ENCODE measurements around the gene DCHS1. TPM values are rescaled to one million over a fixed set of nuclear protein-coding genes. Genes with fewer than 3 reads are reported as not detected.

Gene DCHS1
- total RNA-seq, 4 donors from 2014 or later, result 22.2 to 59.8 (median 37.8) TPM

DNA sequence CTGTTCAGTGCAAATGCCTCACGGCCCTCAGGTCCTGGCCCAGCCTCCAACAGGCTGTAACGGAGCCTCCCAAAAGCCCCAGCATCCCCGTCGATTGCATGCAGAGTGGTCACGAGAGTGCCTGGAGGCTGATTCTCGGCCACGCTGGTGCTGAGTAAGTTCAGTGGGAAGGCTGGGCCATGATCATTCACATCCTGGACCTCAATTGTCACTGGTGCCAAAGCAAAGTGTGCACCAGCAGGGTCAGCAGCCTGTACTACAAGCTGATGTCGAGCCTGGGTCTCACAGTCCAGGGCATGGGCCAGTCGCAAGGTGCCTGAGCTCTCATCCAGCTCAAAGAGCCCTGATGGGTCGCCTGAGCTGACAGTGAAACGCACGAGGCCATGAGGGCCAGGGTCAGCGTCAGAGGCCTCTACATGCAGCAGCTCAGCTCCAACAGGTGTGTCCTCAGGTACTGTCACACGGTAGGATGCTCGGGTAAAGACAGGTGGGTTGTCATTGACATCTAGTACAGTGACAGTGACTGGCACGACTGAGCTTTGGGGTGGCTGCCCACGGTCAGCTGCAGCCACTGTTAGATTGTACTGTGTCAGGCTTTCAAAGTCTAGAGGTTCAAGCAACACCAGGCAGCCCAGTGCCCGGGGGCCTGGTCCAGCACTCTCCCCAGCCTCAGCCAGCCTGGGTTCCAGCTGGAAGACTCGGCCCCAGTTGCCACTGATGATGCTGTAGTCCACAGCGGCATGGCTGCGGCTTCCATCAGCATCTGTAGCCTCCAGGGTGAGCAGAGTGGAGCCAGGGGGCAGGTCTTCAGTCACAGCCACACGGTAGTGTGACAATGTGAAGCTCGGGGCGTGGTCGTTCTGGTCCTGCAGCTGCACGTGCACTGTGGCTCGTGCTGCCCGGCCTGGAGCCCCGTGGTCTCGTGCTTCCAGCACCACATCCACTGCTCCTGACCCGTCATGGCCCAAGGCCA is 31.9 kb downstream of the DCHS1 start:
- Histone ChIP-seq H3K27ac (no peak overlapping the region), H3K36me3 (peaks cover 0 to 64% of the 10 kb centered on the region in 2 donors), H3K27me3 (no peaks in the 10 kb centered on the region), H3K9me3 (no peaks in the 10 kb centered on the region), H3K4me1 (peaks cover 0 to 11% (median under 1%) of the 10 kb centered on the region in 3 donors), H3K4me3 (no peak overlapping the region)
- TF ChIP-seq, protein P1, sequence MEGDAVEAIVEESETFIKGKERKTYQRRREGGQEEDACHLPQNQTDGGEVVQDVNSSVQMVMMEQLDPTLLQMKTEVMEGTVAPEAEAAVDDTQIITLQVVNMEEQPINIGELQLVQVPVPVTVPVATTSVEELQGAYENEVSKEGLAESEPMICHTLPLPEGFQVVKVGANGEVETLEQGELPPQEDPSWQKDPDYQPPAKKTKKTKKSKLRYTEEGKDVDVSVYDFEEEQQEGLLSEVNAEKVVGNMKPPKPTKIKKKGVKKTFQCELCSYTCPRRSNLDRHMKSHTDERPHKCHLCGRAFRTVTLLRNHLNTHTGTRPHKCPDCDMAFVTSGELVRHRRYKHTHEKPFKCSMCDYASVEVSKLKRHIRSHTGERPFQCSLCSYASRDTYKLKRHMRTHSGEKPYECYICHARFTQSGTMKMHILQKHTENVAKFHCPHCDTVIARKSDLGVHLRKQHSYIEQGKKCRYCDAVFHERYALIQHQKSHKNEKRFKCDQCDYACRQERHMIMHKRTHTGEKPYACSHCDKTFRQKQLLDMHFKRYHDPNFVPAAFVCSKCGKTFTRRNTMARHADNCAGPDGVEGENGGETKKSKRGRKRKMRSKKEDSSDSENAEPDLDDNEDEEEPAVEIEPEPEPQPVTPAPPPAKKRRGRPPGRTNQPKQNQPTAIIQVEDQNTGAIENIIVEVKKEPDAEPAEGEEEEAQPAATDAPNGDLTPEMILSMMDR (IDR thresholded peaks at IDR 0.05), result no peak
- TF ChIP-seq EP300 (IDR thresholded peaks at IDR 0.05) (no peak), POLR2AphosphoS5 (IDR thresholded peaks at IDR 0.05) (no peak), POLR2A (IDR thresholded peaks at IDR 0.05) (no peak)
- no CpG with 5 or more reads among the region's 31 CpGs for WGBS, 2 donors (ENCODE audit: low coverage in 1 of 2)
- no peak for ATAC-seq

DNA sequence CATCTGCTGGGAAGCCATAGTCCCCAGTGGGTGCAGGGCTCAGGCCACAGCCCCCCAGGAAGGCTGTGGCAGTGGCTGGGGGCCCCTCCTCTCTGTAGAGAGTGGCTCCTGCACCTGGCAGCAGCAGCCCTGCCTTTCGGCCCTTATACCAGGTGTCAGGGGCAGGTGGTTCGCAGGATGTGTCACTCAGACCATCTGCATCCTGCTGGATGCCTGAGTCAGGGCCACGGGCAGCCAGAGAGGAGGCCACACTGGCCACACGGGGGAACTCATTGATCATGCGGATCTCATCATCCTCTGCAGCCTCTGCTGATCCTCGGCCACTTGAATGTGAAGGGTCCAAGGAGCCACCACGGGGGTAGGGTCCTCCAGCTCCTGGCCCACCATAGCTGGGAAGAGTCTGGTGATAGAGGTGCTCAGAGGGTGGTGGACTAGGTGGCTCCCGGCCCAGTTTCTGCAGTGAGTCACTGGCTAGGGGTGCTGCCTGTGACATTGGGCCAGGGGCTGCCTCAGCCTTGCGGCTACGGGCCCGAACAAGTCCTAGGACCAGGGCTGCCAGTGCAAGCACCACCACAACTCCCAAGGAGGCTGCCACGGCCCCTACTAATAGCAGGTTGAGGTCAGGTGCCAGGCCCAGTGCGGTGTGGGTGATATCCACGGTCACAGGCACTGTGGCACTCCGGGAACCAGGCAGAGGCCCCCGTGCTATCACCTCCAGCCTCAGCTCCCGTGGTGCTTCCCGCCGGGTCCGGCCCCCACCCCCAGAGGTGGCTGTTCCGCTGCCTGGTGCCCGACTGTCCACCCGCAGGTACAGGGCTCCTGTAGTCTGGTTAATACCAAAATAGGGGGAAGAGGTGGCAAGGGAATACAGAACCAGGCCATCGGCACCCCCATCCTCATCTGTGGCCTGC is 33.1 kb downstream of the DCHS1 start:
- Histone ChIP-seq H3K36me3 (peaks cover 0 to 52% of the 10 kb centered on the region in 2 donors), H3K27ac (no peak overlapping the region), H3K4me1 (peaks cover 0 to 23% (median 12%) of the 10 kb centered on the region in 3 donors), H3K4me3 (no peak overlapping the region), H3K27me3 (no peaks in the 10 kb centered on the region), H3K9me3 (no peaks in the 10 kb centered on the region)
- no peak for ATAC-seq
- TF ChIP-seq EP300 (IDR thresholded peaks at IDR 0.05) (no peak), POLR2A (IDR thresholded peaks at IDR 0.05) (no peak), POLR2AphosphoS5 (IDR thresholded peaks at IDR 0.05) (no peak)
- TF ChIP-seq, protein P1 (IDR thresholded peaks at IDR 0.05), result no peak
- 100% methylated on average over 1 of the region's 24 CpGs; no CpG with 5 or more reads in 1 of the 2 donors for WGBS, 2 donors (ENCODE audit: low coverage in 1 of 2)

DNA sequence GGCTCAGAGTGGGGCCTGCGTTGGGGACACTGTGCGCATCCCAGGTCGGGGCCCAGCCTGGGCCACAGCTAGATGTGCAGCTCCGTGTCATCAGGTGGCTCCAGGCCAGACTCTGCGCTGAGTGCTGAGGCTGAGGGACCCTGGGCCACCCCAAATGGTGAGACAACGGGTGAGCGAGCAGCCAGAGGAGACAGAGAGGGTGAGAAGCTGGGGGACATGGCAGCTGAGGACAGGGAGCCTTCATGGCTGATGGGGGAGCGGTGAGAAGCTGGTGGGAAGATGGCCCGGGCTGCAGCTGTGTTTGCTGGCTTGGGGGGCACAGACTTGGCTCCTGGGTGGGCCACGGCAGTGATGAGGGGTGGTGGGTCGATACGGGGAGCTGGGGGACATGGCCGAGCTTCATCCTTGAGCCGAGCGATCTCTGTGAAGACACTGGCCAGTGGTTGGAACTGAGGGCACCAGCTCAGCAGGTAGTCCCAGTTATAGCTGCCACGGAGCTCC is 33.8 kb downstream of the DCHS1 start:
- WGBS, 2 donors (ENCODE audit: low coverage in 1 of 2), result 79% methylated on average over 6 of the region's 16 CpGs; no CpG with 5 or more reads in 1 of the 2 donors
- no peak overlapping the region for H3K27ac ChIP-seq
- no peaks in the 10 kb centered on the region for H3K9me3 ChIP-seq
- H3K4me3 ChIP-seq, result no peak overlapping the region
- no peak for ATAC-seq
- H3K4me1 ChIP-seq, result peaks cover 0 to 31% (median 15%) of the 10 kb centered on the region in 3 donors
- no peaks in the 10 kb centered on the region for H3K27me3 ChIP-seq
- H3K36me3 ChIP-seq, result peaks cover 0 to 50% of the 10 kb centered on the region in 2 donors
- TF ChIP-seq, protein P1 (IDR thresholded peaks at IDR 0.05), result no peak
- TF ChIP-seq POLR2AphosphoS5 (IDR thresholded peaks at IDR 0.05), result no peak
- no peak for TF ChIP-seq POLR2A (IDR thresholded peaks at IDR 0.05)
- no peak for TF ChIP-seq EP300 (IDR thresholded peaks at IDR 0.05)

DNA sequence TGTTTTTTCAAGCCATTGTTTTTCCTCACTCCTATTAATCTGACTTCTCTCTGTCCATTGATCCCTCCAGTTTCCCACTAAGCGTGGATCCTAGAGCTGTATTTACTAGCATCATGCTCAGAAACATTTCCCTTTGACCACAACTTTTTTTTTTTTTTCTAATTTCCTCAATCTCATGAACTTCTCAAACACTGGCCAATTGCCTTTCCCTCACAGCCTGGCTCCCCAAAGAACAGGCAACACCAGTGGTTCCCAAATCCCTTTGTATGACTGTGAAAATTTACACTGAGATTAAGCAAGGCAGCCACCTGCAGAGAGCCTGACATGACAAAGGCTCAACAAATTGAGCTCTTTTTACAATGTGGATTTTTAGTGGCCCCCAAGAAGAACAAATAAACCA is 35.0 kb downstream of the DCHS1 start:
- Histone ChIP-seq H3K9me3 (no peaks in the 10 kb centered on the region), H3K36me3 (peaks cover 0 to 50% of the 10 kb centered on the region in 2 donors), H3K4me1 (peaks cover 0 to 32% (median 15%) of the 10 kb centered on the region in 3 donors), H3K27ac (no peak overlapping the region), H3K27me3 (no peaks in the 10 kb centered on the region), H3K4me3 (no peak overlapping the region)
- TF ChIP-seq EP300 (IDR thresholded peaks at IDR 0.05) (no peak), POLR2A (IDR thresholded peaks at IDR 0.05) (no peak)
- 80 to 85% methylated on average over 1 of the region's 1 CpG for WGBS, 2 donors (ENCODE audit: low coverage in 1 of 2)
- no peak for ATAC-seq
